Smooth muscle cell (in vitro differentiated cells): Measurements from ENCODE around the gene ADORA1. TPM values are rescaled to one million over a fixed set of nuclear protein-coding genes. Genes with fewer than 3 reads are reported as not detected.

Experiments
- DNase-seq: peaks from one replicate; lab custom pipeline; 2025; ENCODE audit not compliant: unreplicated experiment; lab: John Stamatoyannopoulos, UW
- H2AFZ ChIP-seq: fragments of 200-600 bp; sonication (generic); 2 replicates; pipeline ENCODE4 v1.6.0; 2016; ENCODE audit warnings: antibody characterized with exemption, low read depth, mild to moderate bottlenecking
- H3F3A ChIP-seq: fragments of 200-600 bp; sonication (generic); 2 replicates; pipeline ENCODE4 v1.6.0; 2017; ENCODE audit warnings: antibody characterized with exemption, low read depth
- H3K27ac ChIP-seq: fragments of 200-600 bp; sonication (generic); 2 replicates; pipeline ENCODE4 v1.5.1; 2016; ENCODE audit warnings: low read depth, mild to moderate bottlenecking
- H3K27me3 ChIP-seq: fragments of 200-600 bp; sonication (generic); 2 replicates; pipeline ENCODE4 v1.6.1; 2016; ENCODE audit warnings: low read depth, mild to moderate bottlenecking
- H3K36me3 ChIP-seq: fragments of 200-600 bp; sonication (generic); 2 replicates; pipeline ENCODE4 v1.5.1; 2016; ENCODE audit warnings: low read depth
- H3K4me1 ChIP-seq: fragments of 200-600 bp; sonication (generic); 2 replicates; pipeline ENCODE4 v1.5.1; 2016; ENCODE audit warnings: low read depth
- H3K4me2 ChIP-seq: fragments of 200-600 bp; sonication (generic); 2 replicates; pipeline ENCODE4 v1.6.0; 2016; ENCODE audit warnings: mild to moderate bottlenecking
- H3K4me3 ChIP-seq: fragments of 200-600 bp; sonication (generic); 2 replicates; pipeline ENCODE4 v1.5.1; 2016; ENCODE audit warnings: mild to moderate bottlenecking
- H3K79me2 ChIP-seq: fragments of 200-600 bp; sonication (generic); 2 replicates; pipeline ENCODE4 v1.6.0; 2016; ENCODE audit warnings: low read depth, mild to moderate bottlenecking
- H3K9ac ChIP-seq: fragments of 200-600 bp; sonication (generic); 2 replicates; pipeline ENCODE4 v1.6.0; 2016; ENCODE audit warnings: low read depth
- H3K9me3 ChIP-seq: fragments of 200-600 bp; sonication (generic); replicated peaks from 2 replicates; pipeline ENCODE4 v1.5.1; 2016; ENCODE audit warnings: low read depth
- H4K20me1 ChIP-seq: fragments of 200-600 bp; sonication (generic); 2 replicates; pipeline ENCODE4 v1.6.0; 2016; ENCODE audit warnings: low read depth
- WGBS: methylation state at CpG from one replicate; pipeline ENCODE4 v1.1.7; 2016; ENCODE audit warnings: low lambda C conversion rate; 5-methylcytosine and 5-hydroxymethylcytosine counted together
- polyA plus RNA-seq: library from polyadenylated mRNA; unstranded; fragments of >200 nt; fragmentation: Nextera tagmentation; extraction: Ambion mirVana; gene quantifications from 2 replicates; pipeline ENCODE4 v1.2.1, GENCODE V29; 2016
- total RNA-seq: library from RNA; depleted of rRNA; stranded (reverse); fragments of >200 nt; gene quantifications from 2 replicates; pipeline ENCODE4 v1.2.3, GENCODE V29; 2014
- TF ChIP-seq, protein P1 (sequence below): fragments of 200-600 bp; sonication (generic); IDR thresholded peaks from 2 replicates; pipeline ENCODE4 v1.5.1; 2017; ENCODE audit warnings: borderline replicate concordance, mild to moderate bottlenecking, antibody characterized with exemption; ENCODE audit not compliant: insufficient read depth, poor library complexity, severe bottlenecking

The ADORA1 gene
- total and polyA plus RNA-seq, 2 experiments from 2014 or later: 16.0 to 18.0 TPM

DNA sequence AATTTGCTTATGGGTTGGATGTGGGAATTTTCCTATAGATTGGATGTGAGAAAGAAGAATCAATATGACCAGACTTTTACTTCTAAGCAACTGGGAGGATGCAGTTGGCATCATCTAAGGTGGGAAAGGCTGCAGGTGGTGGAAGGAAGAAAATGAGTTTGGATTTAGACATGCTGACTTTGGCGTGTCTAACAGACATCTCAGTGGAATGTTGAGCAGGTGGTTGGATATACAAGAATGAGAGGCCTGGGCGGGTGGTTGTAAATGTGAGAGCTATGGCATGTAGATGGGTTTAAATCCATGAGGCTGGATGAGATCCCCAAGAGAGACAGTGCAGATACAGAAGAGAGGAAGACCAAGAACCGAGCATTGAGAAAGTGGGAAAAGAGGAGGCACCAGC is 10.5 kb downstream of the ADORA1 start:
- peaks cover 14% of the 10 kb centered on the region for H3K4me1 ChIP-seq
- H3K9me3 ChIP-seq: no peaks in the 10 kb centered on the region
- H3K79me2 ChIP-seq: peaks cover 21% of the 10 kb centered on the region
- no peak overlapping the region for H3K4me2 ChIP-seq
- H4K20me1 ChIP-seq: no peaks in the 10 kb centered on the region
- H3K9ac ChIP-seq: no peak overlapping the region
- no peaks in the 10 kb centered on the region for H3K36me3 ChIP-seq
- H3K27me3 ChIP-seq: no peaks in the 10 kb centered on the region
- TF ChIP-seq, protein P1, sequence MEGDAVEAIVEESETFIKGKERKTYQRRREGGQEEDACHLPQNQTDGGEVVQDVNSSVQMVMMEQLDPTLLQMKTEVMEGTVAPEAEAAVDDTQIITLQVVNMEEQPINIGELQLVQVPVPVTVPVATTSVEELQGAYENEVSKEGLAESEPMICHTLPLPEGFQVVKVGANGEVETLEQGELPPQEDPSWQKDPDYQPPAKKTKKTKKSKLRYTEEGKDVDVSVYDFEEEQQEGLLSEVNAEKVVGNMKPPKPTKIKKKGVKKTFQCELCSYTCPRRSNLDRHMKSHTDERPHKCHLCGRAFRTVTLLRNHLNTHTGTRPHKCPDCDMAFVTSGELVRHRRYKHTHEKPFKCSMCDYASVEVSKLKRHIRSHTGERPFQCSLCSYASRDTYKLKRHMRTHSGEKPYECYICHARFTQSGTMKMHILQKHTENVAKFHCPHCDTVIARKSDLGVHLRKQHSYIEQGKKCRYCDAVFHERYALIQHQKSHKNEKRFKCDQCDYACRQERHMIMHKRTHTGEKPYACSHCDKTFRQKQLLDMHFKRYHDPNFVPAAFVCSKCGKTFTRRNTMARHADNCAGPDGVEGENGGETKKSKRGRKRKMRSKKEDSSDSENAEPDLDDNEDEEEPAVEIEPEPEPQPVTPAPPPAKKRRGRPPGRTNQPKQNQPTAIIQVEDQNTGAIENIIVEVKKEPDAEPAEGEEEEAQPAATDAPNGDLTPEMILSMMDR: no peak
- WGBS: 94% methylated on average over 3 of the region's 3 CpGs
- H3F3A ChIP-seq: peaks cover 5% of the 10 kb centered on the region
- H2AFZ ChIP-seq: no peak overlapping the region
- H3K4me3 ChIP-seq: no peak overlapping the region
- no peak for DNase-seq
- no peak overlapping the region for H3K27ac ChIP-seq

DNA sequence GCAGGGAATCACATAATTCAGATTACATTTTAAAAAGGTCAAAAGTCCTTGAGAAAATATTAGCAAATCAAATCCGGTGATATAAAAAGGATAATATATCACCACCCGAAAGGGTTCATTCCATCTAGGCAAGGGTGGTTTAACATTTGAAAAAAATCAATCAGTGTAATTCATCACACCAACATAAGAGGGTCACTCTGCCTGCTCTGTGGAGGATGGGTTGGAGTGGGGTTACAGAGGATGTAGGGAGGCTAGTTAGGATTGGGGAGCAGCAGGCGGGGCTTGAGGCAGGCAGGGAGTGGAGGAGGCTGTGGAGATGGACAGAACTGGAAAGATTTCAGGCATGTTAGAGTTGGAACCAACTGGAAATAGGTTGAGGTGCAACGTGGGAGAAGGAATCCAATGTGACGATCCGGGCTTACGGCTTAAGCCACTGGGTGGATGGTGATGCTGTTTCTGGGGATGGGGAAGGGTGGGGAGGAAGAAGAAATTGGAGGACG is 12.5 kb downstream of the ADORA1 start:
- WGBS: 91% methylated on average over 8 of the region's 8 CpGs
- Histone ChIP-seq H3K79me2 (peaks cover 18% of the 10 kb centered on the region), H3F3A (no peaks in the 10 kb centered on the region)

DNA sequence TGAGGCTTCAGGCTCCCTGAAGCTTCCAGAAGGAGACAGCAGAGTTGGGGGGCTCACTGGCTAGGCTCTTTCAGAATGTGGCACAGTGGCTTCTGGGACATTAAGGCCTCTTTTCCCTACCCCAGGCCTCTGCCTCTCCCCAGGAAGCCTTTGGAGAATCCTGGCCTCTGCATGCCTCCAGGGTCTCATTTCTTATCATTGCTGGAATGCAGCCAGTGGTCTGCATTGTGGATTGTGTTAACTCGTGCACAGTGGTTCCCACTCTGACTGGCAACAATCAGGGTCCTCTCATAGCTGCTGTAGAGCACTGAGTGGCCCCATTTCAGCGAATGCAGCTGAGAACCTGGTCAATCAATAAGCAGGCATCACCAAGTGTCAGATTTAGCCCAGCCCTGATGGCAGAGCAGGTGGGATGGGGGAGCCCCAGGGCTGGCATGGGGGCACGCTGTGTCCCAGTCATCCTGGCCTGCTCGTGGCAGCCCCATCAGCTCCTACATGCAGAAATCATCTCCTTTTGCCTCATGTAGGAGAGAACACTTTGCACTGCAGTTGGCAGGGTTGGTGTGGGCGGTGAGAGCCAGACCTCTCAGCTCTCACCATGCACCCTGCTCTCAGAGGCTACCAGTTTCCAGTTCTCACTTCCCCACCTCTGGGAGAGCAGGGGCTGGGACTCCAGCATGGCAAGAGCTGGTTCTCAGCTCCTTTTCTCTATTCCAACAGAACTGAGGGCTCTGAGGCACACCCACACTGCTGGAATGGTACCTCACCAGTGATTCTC is 13.4 kb downstream of the ADORA1 start:
- WGBS: 64% methylated on average over 5 of the region's 5 CpGs
- TF ChIP-seq, protein P1: no peak
- Histone ChIP-seq H3K4me2 (no peak overlapping the region), H3K4me3 (no peak overlapping the region), H3K9me3 (no peaks in the 10 kb centered on the region), H3K4me1 (peaks cover 5% of the 10 kb centered on the region), H3K36me3 (no peaks in the 10 kb centered on the region), H3K79me2 (peaks cover 14% of the 10 kb centered on the region), H4K20me1 (no peaks in the 10 kb centered on the region), H3K27ac (no peak overlapping the region), H3K9ac (no peak overlapping the region), H3K27me3 (no peaks in the 10 kb centered on the region), H2AFZ (no peak overlapping the region), H3F3A (no peaks in the 10 kb centered on the region)
- no peak for DNase-seq

More for the DNA sequence above, 12.5 kb downstream of the ADORA1 start:
- Histone ChIP-seq H4K20me1 (no peaks in the 10 kb centered on the region), H3K27me3 (no peaks in the 10 kb centered on the region), H2AFZ (no peak overlapping the region), H3K27ac (no peak overlapping the region), H3K9ac (no peak overlapping the region), H3K4me1 (peaks cover 5% of the 10 kb centered on the region), H3K36me3 (no peaks in the 10 kb centered on the region), H3K9me3 (no peaks in the 10 kb centered on the region), H3K4me2 (no peak overlapping the region), H3K4me3 (no peak overlapping the region)
- TF ChIP-seq, protein P1: no peak
- DNase-seq: no peak
